ENCODE measurements around the gene CLGN.
"Not testable (repeated sequence)": the region's sequence is repeated elsewhere in the genome, so short reads cannot be mapped to it uniquely, and the experiment has no call there.

Gene CLGN

GRCh38 chr4:140427106-140427918 is at the start of gene CLGN:
Gene CLGN, minus strand, starts transcription at chr4:140427648. Its CDS starts 14,570 bp downstream, at chr4:140413078.
- DNase-seq = no peak

- DNase-seq = no peak
These were observed 44.7 kb upstream of the CLGN start for GRCh38 chr4:140472156-140472555.

- no peak for DNase-seq
These were observed 42.6 kb upstream of the CLGN start for GRCh38 chr4:140469791-140470733.

- no peak for DNase-seq
These were observed 38.7 kb upstream of the CLGN start for GRCh38 chr4:140466146-140466545.

GRCh38 chr4:140463614-140464013 is 36.2 kb upstream of the CLGN start:
- no peak for DNase-seq

GRCh38 chr4:140463182-140463581 is 35.7 kb upstream of the CLGN start:
- no peak for DNase-seq

GRCh38 chr4:140450352-140450751 is 22.9 kb upstream of the CLGN start:
- DNase-seq = no peak

GRCh38 chr4:140448830-140449229 is 21.4 kb upstream of the CLGN start:
- DNase-seq = no peak

GRCh38 chr4:140448162-140448561 is 20.7 kb upstream of the CLGN start:
- no peak for DNase-seq

- not testable (repeated sequence) for DNase-seq
These were observed 16.9 kb upstream of the CLGN start for GRCh38 chr4:140444347-140444746.

GRCh38 chr4:140439644-140440142 is 12.2 kb upstream of the CLGN start:
- no peak for DNase-seq

GRCh38 chr4:140427919-140428471 is 547 bp upstream of the CLGN start:
- no peak for DNase-seq

GRCh38 chr4:140426610-140427105 is 790 bp downstream of the CLGN start:
- no peak for DNase-seq

GRCh38 chr4:140423106-140423505 is 4.3 kb downstream of the CLGN start:
- no peak for DNase-seq

- DNase-seq = not testable (repeated sequence)
These were observed 14.1 kb downstream of the CLGN start for GRCh38 chr4:140413130-140413969.

- no peak for DNase-seq
These were observed 18.5 kb downstream of the CLGN start for GRCh38 chr4:140408974-140409373.

- no peak for DNase-seq
These were observed 21.2 kb downstream of the CLGN start for GRCh38 chr4:140406292-140406691.

GRCh38 chr4:140400111-140400510 is 27.3 kb downstream of the CLGN start:
- no peak for DNase-seq

- DNase-seq = no peak
These were observed 31.8 kb downstream of the CLGN start for GRCh38 chr4:140395668-140396067.

- DNase-seq = no peak
These were observed 39.4 kb downstream of the CLGN start for GRCh38 chr4:140388015-140388414.

- DNase-seq = no peak
These were observed 44.7 kb downstream of the CLGN start for GRCh38 chr4:140382732-140383131.

- DNase-seq = no peak
These were observed 53.3 kb downstream of the CLGN start for GRCh38 chr4:140374130-140374477.
